Heart left ventricle (tissue), 16 donors: ENCODE data around the gene DMD. TPM values are rescaled to one million over a fixed set of nuclear protein-coding genes. Genes with fewer than 3 reads are reported as not detected.

Experiments used
- ATAC-seq, 4 donors: fragments of 200-7000 bp; cut with Tn5 transposase; one replicate each; pipeline ENCODE4 v1.9.1; 2020 to 2022; ENCODE audit warnings: moderate library complexity in 4 of 4, mild to moderate bottlenecking in 3 of 4, moderate number of reproducible peaks in 1 of 4
- DNase-seq, 5 donors: peaks; one replicate each; pipeline ENCODE4 v3.0.0-alpha.2; 2020
- H3K27ac ChIP-seq, 12 donors: fragments of 200-600 bp; sonication (generic) in 4 of 12; one replicate each; pipeline versions ENCODE4 v1.5.0 to v1.8.0; 2016 to 2022; ENCODE audit warnings: mild to moderate bottlenecking in 2 of 12
- H3K27me3 ChIP-seq, 9 donors: fragments of 200-600 bp; sonication (generic) in 2 of 9; one replicate each; pipeline versions ENCODE4 v1.5.1 to v1.8.0; 2016 to 2022; ENCODE audit warnings: mild to moderate bottlenecking in 3 of 9
- H3K36me3 ChIP-seq, 9 donors: fragments of 200-600 bp; sonication (generic) in 2 of 9; one replicate each; pipeline versions ENCODE4 v1.5.0 to v1.8.0; 2018 to 2022; ENCODE audit warnings: mild to moderate bottlenecking in 2 of 9
- H3K4me1 ChIP-seq, 12 donors: fragments of 200-600 bp; sonication (generic) in 4 of 12; one replicate each; pipeline versions ENCODE4 v1.5.0 to v1.8.0; 2016 to 2022; ENCODE audit warnings: mild to moderate bottlenecking in 3 of 12
- H3K4me3 ChIP-seq, 12 donors: fragments of 200-600 bp; sonication (generic) in 4 of 12; one replicate each; pipeline versions ENCODE4 v1.5.0 to v1.8.0; 2017 to 2022; ENCODE audit warnings: mild to moderate bottlenecking in 9 of 12, moderate library complexity in 4 of 12
- H3K9me3 ChIP-seq, 12 donors: fragments of 200-600 bp; sonication (generic) in 4 of 12; one replicate each; pipeline versions ENCODE4 v1.5.0 to v1.8.0; 2016 to 2022; ENCODE audit warnings: mild to moderate bottlenecking in 1 of 12
- POLR2A ChIP-seq, 2 donors: fragments of 450-650 bp; IDR thresholded peaks; one replicate each; pipeline ENCODE4 v1.6.1; 2017; ENCODE audit warnings: antibody characterized with exemption in 2 of 2, mild to moderate bottlenecking in 2 of 2, moderate library complexity in 2 of 2
- WGBS, 4 donors: extraction: QIAGEN DNeasy Blood & Tissue Kit in 2 of 4; methylation state at CpG; one replicate each; pipeline versions ENCODE4 v1.1.5 to v1.1.7; 2013 to 2018; 5-methylcytosine and 5-hydroxymethylcytosine counted together
- intact Hi-C, 10 donors: fragments of 100-400 bp; cut with DNase I; formaldehyde crosslinking; loops; one replicate each; pipeline versions ENCODE4 v1.11.1 to v1.14.2; 2022
- polyA plus RNA-seq, 2 donors: library from polyadenylated mRNA; stranded (reverse); fragments of 200-250 nt; gene quantifications; one replicate each; pipeline ENCODE4 v1.2.3, GENCODE V29; 2013
- total RNA-seq, 9 donors: library from RNA; depleted of rRNA in 2 of 9; stranded (reverse); fragments of >200 nt in 2 of 9; fragmentation: NEBNext Ultra II Directional in 3 of 9; extraction: Animal tissue kit (Norgen Biotek cat#: 25700) in 3 of 9; gene quantifications; one replicate each; pipeline versions ENCODE4 v1.1.0 to v1.2.4, GENCODE V29; 2016 to 2023
- TF ChIP-seq, protein P1 (sequence below), 12 donors: fragments of 200-600 bp; sonication (generic) in 4 of 12; IDR thresholded peaks; one replicate each; pipeline versions ENCODE4 v1.5.0 to v1.8.0; 2018 to 2022; ENCODE audit warnings: antibody characterized with exemption in 12 of 12, mild to moderate bottlenecking in 5 of 12
- donor health status: ischemic (EF 13 %, LVEDD 7.1; RV severe dilation, severe dysfunction).
- donor health status: healthy with polysubstance abuse.
- donor health status: DM: no; HTN: yes; CAD: no.
- donor health status: DM: no; HTN: no; CAD: no.
- donor health status: ischemic (EF 25% LVEDD 6.9; RV normal size, moderate dysfunction).
- donor health status: ischemic (EF 25% LVEDD 5.7; RV mildly dilated, moderate dysfunction).
- donor health status: healthy.
- donor health status: DM: yes; HTN: yes; CAD: no.
- donor health status: ischemic (EF 35%, LVEDD 5.7; RV mildly dilated, moderate dysfunction).
- donor health status: nonischemic (EF 11% LVEDD 7.7; RV severe dilation, severe dysfunction).
- donor health status: DM: yes; HTN: yes; CAD: no.
- donor health status: PGD.
- donor health status: ischemic (EF 29% LVEDD 5.4; RV normal size, mild dysfunction).
- donor health status: nonischemic (EF 23%, LVEDD 6.1; RV moderate dilation, normal function).

The DMD gene
- total and polyA plus RNA-seq, 11 donors: 34.7 to 236 (median 162) TPM

DNA sequence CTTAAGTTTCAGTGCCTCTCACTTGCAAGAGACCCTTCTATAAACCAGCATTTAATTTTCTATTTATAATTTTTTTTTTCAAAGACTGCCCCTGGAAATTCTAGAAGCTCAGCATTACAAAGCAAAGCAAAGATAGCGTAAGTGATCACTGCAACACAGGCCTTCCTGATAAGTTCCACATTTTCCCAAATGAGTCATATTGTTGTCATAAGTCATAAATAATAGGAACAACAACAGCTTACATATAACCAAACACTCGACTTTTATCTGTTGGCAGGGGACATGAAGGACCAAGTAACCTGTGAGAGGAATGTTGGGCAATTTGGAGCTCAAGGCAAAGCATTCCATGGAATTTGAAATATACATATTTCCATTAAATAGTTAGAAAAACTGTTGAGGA lies 815.5 kb downstream of the DMD start:
- intact Hi-C loops: no loop called here
- H3K4me1 ChIP-seq: peaks cover 0 to 2% (median 0%) of the 10 kb centered on the region in 12 donors
- ATAC-seq (peak in 1 of 4 donors; percentile 35), DNase-seq (no peak)
- no peaks in the 10 kb centered on the region for H3K36me3 ChIP-seq
- no peaks in the 10 kb centered on the region for H3K9me3 ChIP-seq
- TF ChIP-seq, protein P1, sequence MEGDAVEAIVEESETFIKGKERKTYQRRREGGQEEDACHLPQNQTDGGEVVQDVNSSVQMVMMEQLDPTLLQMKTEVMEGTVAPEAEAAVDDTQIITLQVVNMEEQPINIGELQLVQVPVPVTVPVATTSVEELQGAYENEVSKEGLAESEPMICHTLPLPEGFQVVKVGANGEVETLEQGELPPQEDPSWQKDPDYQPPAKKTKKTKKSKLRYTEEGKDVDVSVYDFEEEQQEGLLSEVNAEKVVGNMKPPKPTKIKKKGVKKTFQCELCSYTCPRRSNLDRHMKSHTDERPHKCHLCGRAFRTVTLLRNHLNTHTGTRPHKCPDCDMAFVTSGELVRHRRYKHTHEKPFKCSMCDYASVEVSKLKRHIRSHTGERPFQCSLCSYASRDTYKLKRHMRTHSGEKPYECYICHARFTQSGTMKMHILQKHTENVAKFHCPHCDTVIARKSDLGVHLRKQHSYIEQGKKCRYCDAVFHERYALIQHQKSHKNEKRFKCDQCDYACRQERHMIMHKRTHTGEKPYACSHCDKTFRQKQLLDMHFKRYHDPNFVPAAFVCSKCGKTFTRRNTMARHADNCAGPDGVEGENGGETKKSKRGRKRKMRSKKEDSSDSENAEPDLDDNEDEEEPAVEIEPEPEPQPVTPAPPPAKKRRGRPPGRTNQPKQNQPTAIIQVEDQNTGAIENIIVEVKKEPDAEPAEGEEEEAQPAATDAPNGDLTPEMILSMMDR (IDR thresholded peaks at IDR 0.05): no peak
- no peak for TF ChIP-seq POLR2A (IDR thresholded peaks at IDR 0.05)
- 25 to 46% (median 39%) methylated on average over 2 of the region's 2 CpGs for WGBS, 4 donors
- no peak overlapping the region for H3K4me3 ChIP-seq
- H3K27me3 ChIP-seq: no peaks in the 10 kb centered on the region
- H3K27ac ChIP-seq: peak overlapping the region in 2 of 12 donors; percentile 24 to 34

DNA sequence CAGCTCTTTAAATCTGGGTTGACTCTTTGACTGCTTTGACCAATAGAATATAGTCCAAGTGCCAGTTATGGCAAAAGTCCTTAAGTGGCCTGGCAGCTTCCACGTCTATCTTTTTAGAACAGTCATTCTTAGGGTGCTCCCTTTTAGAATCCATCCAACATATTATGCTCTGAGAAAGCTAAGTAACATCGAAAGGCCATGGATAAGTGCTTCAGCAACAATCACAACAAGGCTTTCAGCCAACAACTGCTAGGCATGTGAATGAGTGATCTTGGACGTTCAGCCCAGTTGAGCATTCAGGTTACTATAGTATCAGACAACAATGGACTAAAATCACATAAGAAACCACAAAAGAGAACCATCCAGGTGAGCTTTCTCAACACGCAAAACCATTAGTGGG lies 818.7 kb downstream of the DMD start:
- peak in 1 of 5 donors; percentile 14 for DNase-seq

DNA sequence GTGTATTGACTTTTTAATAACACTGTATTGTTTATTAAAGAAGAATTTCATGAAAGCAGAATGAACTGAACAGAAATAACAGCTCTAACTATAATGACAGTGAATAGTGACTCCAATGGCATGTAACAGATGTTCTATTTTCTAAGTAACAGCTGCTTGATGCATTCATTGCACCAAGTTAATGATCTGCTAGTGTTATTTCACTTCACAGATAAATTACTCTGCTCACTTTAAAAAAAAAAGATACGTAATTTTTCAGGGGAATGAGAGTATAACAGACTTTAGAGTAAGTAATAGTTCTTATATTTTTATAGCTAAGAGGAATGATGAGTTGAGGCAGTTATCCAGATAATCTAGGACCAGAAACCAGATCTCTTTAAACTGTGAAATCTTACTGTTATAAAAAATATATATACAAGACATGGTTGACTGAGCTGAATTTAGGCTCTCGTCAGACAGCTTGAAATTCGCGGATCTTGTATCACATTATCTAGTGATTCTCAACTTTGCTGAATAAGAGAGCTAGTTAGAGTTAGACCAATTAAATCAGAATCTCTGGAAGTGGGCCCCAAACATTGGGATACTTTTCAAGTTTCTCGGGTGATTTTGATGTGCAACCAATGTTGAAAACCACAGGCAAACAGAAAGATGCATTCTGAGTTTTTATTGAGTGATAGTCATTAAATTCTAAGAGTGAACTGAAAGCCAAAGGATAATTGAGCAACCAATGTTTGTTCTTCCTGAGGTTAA lies 840.7 kb downstream of the DMD start:
- no peak overlapping the region for H3K4me3 ChIP-seq
- H3K9me3 ChIP-seq: no peaks in the 10 kb centered on the region
- H3K36me3 ChIP-seq: peaks cover 0 to 3% (median 0%) of the 10 kb centered on the region in 9 donors
- ATAC-seq (no peak), DNase-seq (no peak)
- WGBS, 4 donors: 63 to 74% (median 72%) methylated on average over 5 of the region's 5 CpGs
- H3K4me1 ChIP-seq: no peaks in the 10 kb centered on the region
- no peak overlapping the region for H3K27ac ChIP-seq
- H3K27me3 ChIP-seq: no peaks in the 10 kb centered on the region
- TF ChIP-seq, protein P1 (IDR thresholded peaks at IDR 0.05): no peak
- TF ChIP-seq POLR2A (IDR thresholded peaks at IDR 0.05): no peak
- intact Hi-C loops: no loop called here

More for the DNA sequence above, 818.7 kb downstream of the DMD start:
- no peak overlapping the region for H3K4me3 ChIP-seq
- ATAC-seq: peak; percentile 20 to 84 (median 70)
- H3K9me3 ChIP-seq: no peaks in the 10 kb centered on the region
- WGBS, 4 donors: 53 to 63% (median 58%) methylated on average over 4 of the region's 4 CpGs
- H3K4me1 ChIP-seq: peaks cover 0 to 2% (median 0%) of the 10 kb centered on the region in 12 donors
- H3K27me3 ChIP-seq: no peaks in the 10 kb centered on the region
- intact Hi-C loops: no loop called here
- H3K36me3 ChIP-seq: peaks cover 0 to 5% (median 0%) of the 10 kb centered on the region in 9 donors
- H3K27ac ChIP-seq: no peak overlapping the region
- TF ChIP-seq POLR2A (IDR thresholded peaks at IDR 0.05): no peak
- TF ChIP-seq, protein P1 (IDR thresholded peaks at IDR 0.05): no peak

DNA sequence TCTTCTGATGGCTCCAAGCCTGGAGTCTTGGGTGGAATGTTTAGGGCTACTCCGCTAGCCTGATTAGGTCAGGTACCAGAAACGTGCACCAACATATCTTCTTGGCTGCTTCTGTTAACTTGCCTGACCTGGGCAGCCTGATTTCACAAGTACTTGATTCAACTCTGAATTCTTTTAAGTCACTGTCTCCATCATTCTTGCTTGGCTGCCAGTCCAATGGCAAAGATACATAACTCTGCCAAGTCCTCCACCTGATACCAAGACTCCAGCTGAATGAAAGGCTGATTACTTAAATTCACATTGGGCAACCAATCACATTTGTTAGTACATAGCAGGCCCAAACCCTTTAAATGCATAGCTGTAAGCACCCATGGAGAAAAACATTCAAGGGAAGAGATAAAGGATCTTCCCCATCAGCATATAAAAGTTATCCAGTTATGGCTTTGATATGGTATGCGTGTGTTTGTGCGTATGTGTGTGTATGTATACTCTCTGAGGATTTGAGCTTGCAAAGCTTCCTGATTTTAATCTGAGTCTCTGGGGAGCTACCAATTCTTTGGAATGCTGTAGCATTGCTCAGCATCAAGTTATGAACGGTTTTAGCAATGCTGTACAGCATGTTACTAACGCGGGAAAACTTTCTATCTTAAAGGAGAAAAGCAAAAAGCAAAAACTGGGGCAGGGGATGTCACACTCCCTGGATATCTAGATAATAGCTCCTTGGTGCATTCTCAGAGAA lies 917.2 kb downstream of the DMD start:
- no peak overlapping the region for H3K4me3 ChIP-seq
- WGBS, 4 donors: 29 to 62% (median 45%) methylated on average over 7 of the region's 7 CpGs
- no peaks in the 10 kb centered on the region for H3K9me3 ChIP-seq
- no peaks in the 10 kb centered on the region for H3K36me3 ChIP-seq
- no peak overlapping the region for H3K27ac ChIP-seq
- peak in 3 of 4 donors; percentile 9 to 54 (median 54) for ATAC-seq
- intact Hi-C loops: no loop called here
- peaks cover 0 to 6% (median 0%) of the 10 kb centered on the region in 12 donors for H3K4me1 ChIP-seq
- TF ChIP-seq, protein P1 (IDR thresholded peaks at IDR 0.05): no peak
- no peak for TF ChIP-seq POLR2A (IDR thresholded peaks at IDR 0.05)
- no peaks in the 10 kb centered on the region for H3K27me3 ChIP-seq
- DNase-seq: peak in 1 of 5 donors; percentile 25
